ENCODE measurements around the gene FOXD2.

Gene FOXD2

GRCh38 chr1:47410068-47410455, 27.8 kb upstream of the FOXD2 start:
- Histone ChIP-seq H3K27ac (no peak overlapping the region), H3K27me3 (replicated peaks) (no peaks in the 10 kb centered on the region), H3K4me3 (ENCODE audit: low read depth, low read length) (no peak overlapping the region), H3K36me3 (replicated peaks) (no peaks in the 10 kb centered on the region)
- in situ Hi-C loops (cut with HindIII; ENCODE audit: low pct_ligation_motif_present, low sequenced_read_pairs): no loop called here
- no peak for TF ChIP-seq CTCF (IDR thresholded peaks at IDR 0.05; ENCODE audit: low read depth, low read length, missing control alignments)
- no peak for DNase-seq

GRCh38 chr1:47411436-47411835, 26.4 kb upstream of the FOXD2 start:
- peaks cover 7% of the 10 kb centered on the region for H3K27me3 ChIP-seq (replicated peaks)
- in situ Hi-C loops (cut with HindIII; ENCODE audit: low pct_ligation_motif_present, low sequenced_read_pairs): no loop called here
- no peak for TF ChIP-seq CTCF (IDR thresholded peaks at IDR 0.05; ENCODE audit: low read depth, low read length, missing control alignments)
- DNase-seq: peak; percentile 40
- H3K4me3 ChIP-seq (ENCODE audit: low read depth, low read length): no peak overlapping the region
- H3K27ac ChIP-seq: no peak overlapping the region
- H3K36me3 ChIP-seq (replicated peaks): no peaks in the 10 kb centered on the region

- H3K27ac ChIP-seq: no peak overlapping the region
- no peak for DNase-seq
- TF ChIP-seq CTCF (IDR thresholded peaks at IDR 0.05; ENCODE audit: low read depth, low read length, missing control alignments): no peak
- H3K27me3 ChIP-seq (replicated peaks): peaks cover 17% of the 10 kb centered on the region
- H3K4me3 ChIP-seq (ENCODE audit: low read depth, low read length): no peak overlapping the region
- no peaks in the 10 kb centered on the region for H3K36me3 ChIP-seq (replicated peaks)
- in situ Hi-C loops (cut with HindIII; ENCODE audit: low pct_ligation_motif_present, low sequenced_read_pairs): no loop called here
Measured at GRCh38 chr1:47412437-47412836, 25.4 kb upstream of the FOXD2 start.

- no peak within 1 kb of the TSS for H3K27ac ChIP-seq
- no peak for TF ChIP-seq CTCF (IDR thresholded peaks at IDR 0.05; ENCODE audit: low read depth, low read length, missing control alignments)
- peak within 1 kb of the TSS; percentile 27 for H3K4me3 ChIP-seq (ENCODE audit: low read depth, low read length)
- H3K27me3 ChIP-seq (replicated peaks): peaks cover 26% of the 10 kb centered on the region
- in situ Hi-C loops (cut with HindIII; ENCODE audit: low pct_ligation_motif_present, low sequenced_read_pairs): no loop called here
- H3K36me3 ChIP-seq (replicated peaks): no peaks in the 10 kb centered on the region
- no peak for DNase-seq
Measured at GRCh38 chr1:47415728-47416318, 22.0 kb upstream of the FOXD2 start, which contains the start of gene FOXE3. FOXE3 (plus strand) TSS chr1:47416285; CDS start chr1:47416316, 31 bp downstream.

- no peak for TF ChIP-seq CTCF (IDR thresholded peaks at IDR 0.05; ENCODE audit: low read depth, low read length, missing control alignments)
- no peak overlapping the region for H3K27ac ChIP-seq
- H3K36me3 ChIP-seq (replicated peaks): no peaks in the 10 kb centered on the region
- peak overlapping the region; percentile 27 for H3K4me3 ChIP-seq (ENCODE audit: low read depth, low read length)
- H3K27me3 ChIP-seq (replicated peaks): peaks cover 26% of the 10 kb centered on the region
- in situ Hi-C loops (cut with HindIII; ENCODE audit: low pct_ligation_motif_present, low sequenced_read_pairs): no loop called here
- no peak for DNase-seq
Measured at GRCh38 chr1:47416319-47417169, 21.3 kb upstream of the FOXD2 start.

Data from brain microvascular endothelial cell (primary cell).